ENCODE measurements around the gene RAD23B. TPM values are rescaled to one million over a fixed set of nuclear protein-coding genes. Genes with fewer than 3 reads are reported as not detected.

The RAD23B gene
- total and polyA plus RNA-seq, 2 of the 13 experiments (the other 11 are each of a cell fraction or from before 2014, with no cell fraction given): 133 to 156 TPM

DNA sequence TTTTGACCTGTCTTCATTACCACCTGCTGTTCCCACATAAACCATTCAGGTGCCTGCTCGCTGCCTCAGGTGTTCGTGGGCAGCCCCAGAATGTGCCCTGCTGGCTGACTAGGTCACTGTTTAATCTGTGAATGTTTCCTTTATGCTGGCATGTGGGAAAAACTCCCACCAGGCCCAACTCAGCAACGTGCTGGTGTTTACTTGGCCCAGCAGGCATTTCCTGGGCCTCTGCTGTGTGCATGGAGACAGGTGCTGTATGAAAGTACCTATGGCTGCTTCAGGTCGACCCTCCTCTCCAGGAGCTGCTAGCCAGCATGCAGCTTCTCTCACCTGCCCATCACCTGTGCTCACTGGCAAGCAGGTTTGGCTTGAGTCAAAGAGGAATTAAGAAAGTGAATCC, 65.8 kb downstream of the RAD23B start:
- FAIRE-seq (no peak), ATAC-seq (no peak), DNase-seq (ENCODE audit: low spot score) (no peak)
- intact Hi-C loops (cut with micrococcal nuclease; ENCODE audit: unreplicated experiment): no loop called here
- Histone ChIP-seq H3K4me2 (ENCODE audit: low read depth, low read length) (no peak overlapping the region), H3K9ac (ENCODE audit: insufficient read depth, low read depth, low read length) (no peak overlapping the region), H3K9me3 (ENCODE audit: low read length) (no peaks in the 10 kb centered on the region), H4K20me1 (ENCODE audit: insufficient read depth, low read length) (no peaks in the 10 kb centered on the region), H3K27ac (ENCODE audit: extremely low read length, insufficient read depth, low read length) (no peak overlapping the region), H3K27me3 (ENCODE audit: control insufficient read depth in 1 of 2, insufficient read depth in 2 of 2, low read length in 2 of 2) (no peaks in the 10 kb centered on the region), H3K79me2 (ENCODE audit: insufficient read depth, low read length) (no peaks in the 10 kb centered on the region), H2AFZ (ENCODE audit: low read length) (no peak overlapping the region), H3K4me1 (ENCODE audit: insufficient read depth, low read length) (no peaks in the 10 kb centered on the region), H3K4me3 (replicated peaks in 1 of 3; ENCODE audit: insufficient read depth in 1 of 3, low read depth in 2 of 3, low read length in 3 of 3) (no peak overlapping the region), H3K36me3 (replicated peaks in 1 of 2; ENCODE audit: control insufficient read depth in 1 of 2, insufficient read depth in 2 of 2, low read length in 2 of 2) (no peaks in the 10 kb centered on the region)
- ChIA-PET POLR2A (no interaction called here), CTCF (ENCODE audit: low intra/inter-chr PET ratio, low total read pairs) (no interaction called here)
- no TSS peak for BruUV-seq (replicated peaks)
- 5% methylated on average over 3 of the region's 4 CpGs for WGBS (ENCODE audit: low lambda C conversion rate)
- TF ChIP-seq ZMAT3 (CRISPR knock-in tag; conservative IDR thresholded peaks at IDR 0.05) (no peak), POLR2AphosphoS2 (IDR thresholded peaks at IDR 0.05; ENCODE audit: low read depth, low read length) (0 out of 2 replicates have a peak, but pooled peaks have one; percentile 51), KLF15 (CRISPR knock-in tag; IDR thresholded peaks at IDR 0.05; ENCODE audit: borderline replicate concordance) (no peak)
- TF ChIP-seq, protein P1, sequence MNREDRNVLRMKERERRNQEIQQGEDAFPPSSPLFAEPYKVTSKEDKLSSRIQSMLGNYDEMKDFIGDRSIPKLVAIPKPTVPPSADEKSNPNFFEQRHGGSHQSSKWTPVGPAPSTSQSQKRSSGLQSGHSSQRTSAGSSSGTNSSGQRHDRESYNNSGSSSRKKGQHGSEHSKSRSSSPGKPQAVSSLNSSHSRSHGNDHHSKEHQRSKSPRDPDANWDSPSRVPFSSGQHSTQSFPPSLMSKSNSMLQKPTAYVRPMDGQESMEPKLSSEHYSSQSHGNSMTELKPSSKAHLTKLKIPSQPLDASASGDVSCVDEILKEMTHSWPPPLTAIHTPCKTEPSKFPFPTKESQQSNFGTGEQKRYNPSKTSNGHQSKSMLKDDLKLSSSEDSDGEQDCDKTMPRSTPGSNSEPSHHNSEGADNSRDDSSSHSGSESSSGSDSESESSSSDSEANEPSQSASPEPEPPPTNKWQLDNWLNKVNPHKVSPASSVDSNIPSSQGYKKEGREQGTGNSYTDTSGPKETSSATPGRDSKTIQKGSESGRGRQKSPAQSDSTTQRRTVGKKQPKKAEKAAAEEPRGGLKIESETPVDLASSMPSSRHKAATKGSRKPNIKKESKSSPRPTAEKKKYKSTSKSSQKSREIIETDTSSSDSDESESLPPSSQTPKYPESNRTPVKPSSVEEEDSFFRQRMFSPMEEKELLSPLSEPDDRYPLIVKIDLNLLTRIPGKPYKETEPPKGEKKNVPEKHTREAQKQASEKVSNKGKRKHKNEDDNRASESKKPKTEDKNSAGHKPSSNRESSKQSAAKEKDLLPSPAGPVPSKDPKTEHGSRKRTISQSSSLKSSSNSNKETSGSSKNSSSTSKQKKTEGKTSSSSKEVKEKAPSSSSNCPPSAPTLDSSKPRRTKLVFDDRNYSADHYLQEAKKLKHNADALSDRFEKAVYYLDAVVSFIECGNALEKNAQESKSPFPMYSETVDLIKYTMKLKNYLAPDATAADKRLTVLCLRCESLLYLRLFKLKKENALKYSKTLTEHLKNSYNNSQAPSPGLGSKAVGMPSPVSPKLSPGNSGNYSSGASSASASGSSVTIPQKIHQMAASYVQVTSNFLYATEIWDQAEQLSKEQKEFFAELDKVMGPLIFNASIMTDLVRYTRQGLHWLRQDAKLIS (CRISPR knock-in tag; IDR thresholded peaks at IDR 0.05): no peak
- in situ Hi-C loops (cut with HindIII; ENCODE audit: extremely low pct_ligation_motif_present, low pct_unique_long_range_greater_than_20kb): no loop called here

DNA sequence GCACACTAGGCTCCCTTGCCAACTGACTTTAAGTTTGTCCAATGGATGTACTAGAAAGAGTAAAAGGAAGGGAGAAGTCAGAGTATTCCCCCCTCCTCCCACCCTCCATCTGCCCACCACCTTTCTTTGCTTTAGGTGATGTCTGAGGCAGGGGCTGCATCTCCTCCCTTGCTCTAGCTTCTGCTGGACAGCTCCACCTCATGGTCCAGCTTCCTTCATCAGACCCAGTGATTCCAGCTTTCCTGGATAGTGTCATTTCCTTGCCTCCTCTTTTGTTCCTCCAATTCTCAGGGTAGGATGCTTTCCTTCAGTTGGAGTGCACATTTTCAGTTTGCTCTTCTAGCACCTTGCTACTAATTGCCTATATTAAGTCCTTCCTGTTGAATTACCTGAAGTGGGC, 67.4 kb downstream of the RAD23B start:
- Histone ChIP-seq H3K4me2 (ENCODE audit: low read depth, low read length) (no peak overlapping the region), H3K4me1 (ENCODE audit: insufficient read depth, low read length) (no peaks in the 10 kb centered on the region), H3K36me3 (replicated peaks in 1 of 2; ENCODE audit: control insufficient read depth in 1 of 2, insufficient read depth in 2 of 2, low read length in 2 of 2) (no peaks in the 10 kb centered on the region), H2AFZ (ENCODE audit: low read length) (no peak overlapping the region), H3K79me2 (ENCODE audit: insufficient read depth, low read length) (no peaks in the 10 kb centered on the region), H3K9ac (ENCODE audit: insufficient read depth, low read depth, low read length) (no peak overlapping the region), H3K4me3 (replicated peaks in 1 of 3; ENCODE audit: insufficient read depth in 1 of 3, low read depth in 2 of 3, low read length in 3 of 3) (no peak overlapping the region), H3K9me3 (ENCODE audit: low read length) (no peaks in the 10 kb centered on the region), H3K27me3 (ENCODE audit: control insufficient read depth in 1 of 2, insufficient read depth in 2 of 2, low read length in 2 of 2) (no peaks in the 10 kb centered on the region; a peak in 1 of 5 replicates), H4K20me1 (ENCODE audit: insufficient read depth, low read length) (no peaks in the 10 kb centered on the region), H3K27ac (ENCODE audit: extremely low read length, insufficient read depth, low read length) (no peak overlapping the region)
- FAIRE-seq (no peak), ATAC-seq (peak; percentile 18; the same call in 2 of the 3 replicates), DNase-seq (ENCODE audit: low spot score) (no peak)
- BruUV-seq (replicated peaks): no TSS peak
- intact Hi-C loops (cut with micrococcal nuclease; ENCODE audit: unreplicated experiment) (no loop called here), in situ Hi-C loops (cut with HindIII; ENCODE audit: extremely low pct_ligation_motif_present, low pct_unique_long_range_greater_than_20kb) (no loop called here)
- ChIA-PET CTCF (ENCODE audit: low intra/inter-chr PET ratio, low total read pairs) (no interaction called here), POLR2A (no interaction called here)
- TF ChIP-seq, protein P2, sequence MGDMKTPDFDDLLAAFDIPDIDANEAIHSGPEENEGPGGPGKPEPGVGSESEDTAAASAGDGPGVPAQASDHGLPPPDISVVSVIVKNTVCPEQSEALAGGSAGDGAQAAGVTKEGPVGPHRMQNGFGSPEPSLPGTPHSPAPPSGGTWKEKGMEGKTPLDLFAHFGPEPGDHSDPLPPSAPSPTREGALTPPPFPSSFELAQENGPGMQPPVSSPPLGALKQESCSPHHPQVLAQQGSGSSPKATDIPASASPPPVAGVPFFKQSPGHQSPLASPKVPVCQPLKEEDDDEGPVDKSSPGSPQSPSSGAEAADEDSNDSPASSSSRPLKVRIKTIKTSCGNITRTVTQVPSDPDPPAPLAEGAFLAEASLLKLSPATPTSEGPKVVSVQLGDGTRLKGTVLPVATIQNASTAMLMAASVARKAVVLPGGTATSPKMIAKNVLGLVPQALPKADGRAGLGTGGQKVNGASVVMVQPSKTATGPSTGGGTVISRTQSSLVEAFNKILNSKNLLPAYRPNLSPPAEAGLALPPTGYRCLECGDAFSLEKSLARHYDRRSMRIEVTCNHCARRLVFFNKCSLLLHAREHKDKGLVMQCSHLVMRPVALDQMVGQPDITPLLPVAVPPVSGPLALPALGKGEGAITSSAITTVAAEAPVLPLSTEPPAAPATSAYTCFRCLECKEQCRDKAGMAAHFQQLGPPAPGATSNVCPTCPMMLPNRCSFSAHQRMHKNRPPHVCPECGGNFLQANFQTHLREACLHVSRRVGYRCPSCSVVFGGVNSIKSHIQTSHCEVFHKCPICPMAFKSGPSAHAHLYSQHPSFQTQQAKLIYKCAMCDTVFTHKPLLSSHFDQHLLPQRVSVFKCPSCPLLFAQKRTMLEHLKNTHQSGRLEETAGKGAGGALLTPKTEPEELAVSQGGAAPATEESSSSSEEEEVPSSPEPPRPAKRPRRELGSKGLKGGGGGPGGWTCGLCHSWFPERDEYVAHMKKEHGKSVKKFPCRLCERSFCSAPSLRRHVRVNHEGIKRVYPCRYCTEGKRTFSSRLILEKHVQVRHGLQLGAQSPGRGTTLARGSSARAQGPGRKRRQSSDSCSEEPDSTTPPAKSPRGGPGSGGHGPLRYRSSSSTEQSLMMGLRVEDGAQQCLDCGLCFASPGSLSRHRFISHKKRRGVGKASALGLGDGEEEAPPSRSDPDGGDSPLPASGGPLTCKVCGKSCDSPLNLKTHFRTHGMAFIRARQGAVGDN (CRISPR knock-in tag; IDR thresholded peaks at IDR 0.05): no peak
- TF ChIP-seq, protein P3, sequence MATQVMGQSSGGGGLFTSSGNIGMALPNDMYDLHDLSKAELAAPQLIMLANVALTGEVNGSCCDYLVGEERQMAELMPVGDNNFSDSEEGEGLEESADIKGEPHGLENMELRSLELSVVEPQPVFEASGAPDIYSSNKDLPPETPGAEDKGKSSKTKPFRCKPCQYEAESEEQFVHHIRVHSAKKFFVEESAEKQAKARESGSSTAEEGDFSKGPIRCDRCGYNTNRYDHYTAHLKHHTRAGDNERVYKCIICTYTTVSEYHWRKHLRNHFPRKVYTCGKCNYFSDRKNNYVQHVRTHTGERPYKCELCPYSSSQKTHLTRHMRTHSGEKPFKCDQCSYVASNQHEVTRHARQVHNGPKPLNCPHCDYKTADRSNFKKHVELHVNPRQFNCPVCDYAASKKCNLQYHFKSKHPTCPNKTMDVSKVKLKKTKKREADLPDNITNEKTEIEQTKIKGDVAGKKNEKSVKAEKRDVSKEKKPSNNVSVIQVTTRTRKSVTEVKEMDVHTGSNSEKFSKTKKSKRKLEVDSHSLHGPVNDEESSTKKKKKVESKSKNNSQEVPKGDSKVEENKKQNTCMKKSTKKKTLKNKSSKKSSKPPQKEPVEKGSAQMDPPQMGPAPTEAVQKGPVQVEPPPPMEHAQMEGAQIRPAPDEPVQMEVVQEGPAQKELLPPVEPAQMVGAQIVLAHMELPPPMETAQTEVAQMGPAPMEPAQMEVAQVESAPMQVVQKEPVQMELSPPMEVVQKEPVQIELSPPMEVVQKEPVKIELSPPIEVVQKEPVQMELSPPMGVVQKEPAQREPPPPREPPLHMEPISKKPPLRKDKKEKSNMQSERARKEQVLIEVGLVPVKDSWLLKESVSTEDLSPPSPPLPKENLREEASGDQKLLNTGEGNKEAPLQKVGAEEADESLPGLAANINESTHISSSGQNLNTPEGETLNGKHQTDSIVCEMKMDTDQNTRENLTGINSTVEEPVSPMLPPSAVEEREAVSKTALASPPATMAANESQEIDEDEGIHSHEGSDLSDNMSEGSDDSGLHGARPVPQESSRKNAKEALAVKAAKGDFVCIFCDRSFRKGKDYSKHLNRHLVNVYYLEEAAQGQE (IDR thresholded peaks at IDR 0.05; ENCODE audit: borderline replicate concordance in 1 of 2, low read depth in 1 of 2, low read length in 2 of 2): peak; percentile 38 to 88

All from HepG2 (cell line).